Stimulated activated CD8-positive, alpha-beta memory T cell treated with anti-CD3 and anti-CD28 coated beads, Interleukin-7, amount 100 ng/mL, for 4 hours (primary cell): ENCODE results near the gene ERCC6L.

Experiments
- DNase-seq, 2 donors: peaks; one replicate each; pipeline ENCODE4 v3.0.0-alpha.2; 2020; ENCODE audit warnings: low read depth in 2 of 2

Gene ERCC6L, protein sequence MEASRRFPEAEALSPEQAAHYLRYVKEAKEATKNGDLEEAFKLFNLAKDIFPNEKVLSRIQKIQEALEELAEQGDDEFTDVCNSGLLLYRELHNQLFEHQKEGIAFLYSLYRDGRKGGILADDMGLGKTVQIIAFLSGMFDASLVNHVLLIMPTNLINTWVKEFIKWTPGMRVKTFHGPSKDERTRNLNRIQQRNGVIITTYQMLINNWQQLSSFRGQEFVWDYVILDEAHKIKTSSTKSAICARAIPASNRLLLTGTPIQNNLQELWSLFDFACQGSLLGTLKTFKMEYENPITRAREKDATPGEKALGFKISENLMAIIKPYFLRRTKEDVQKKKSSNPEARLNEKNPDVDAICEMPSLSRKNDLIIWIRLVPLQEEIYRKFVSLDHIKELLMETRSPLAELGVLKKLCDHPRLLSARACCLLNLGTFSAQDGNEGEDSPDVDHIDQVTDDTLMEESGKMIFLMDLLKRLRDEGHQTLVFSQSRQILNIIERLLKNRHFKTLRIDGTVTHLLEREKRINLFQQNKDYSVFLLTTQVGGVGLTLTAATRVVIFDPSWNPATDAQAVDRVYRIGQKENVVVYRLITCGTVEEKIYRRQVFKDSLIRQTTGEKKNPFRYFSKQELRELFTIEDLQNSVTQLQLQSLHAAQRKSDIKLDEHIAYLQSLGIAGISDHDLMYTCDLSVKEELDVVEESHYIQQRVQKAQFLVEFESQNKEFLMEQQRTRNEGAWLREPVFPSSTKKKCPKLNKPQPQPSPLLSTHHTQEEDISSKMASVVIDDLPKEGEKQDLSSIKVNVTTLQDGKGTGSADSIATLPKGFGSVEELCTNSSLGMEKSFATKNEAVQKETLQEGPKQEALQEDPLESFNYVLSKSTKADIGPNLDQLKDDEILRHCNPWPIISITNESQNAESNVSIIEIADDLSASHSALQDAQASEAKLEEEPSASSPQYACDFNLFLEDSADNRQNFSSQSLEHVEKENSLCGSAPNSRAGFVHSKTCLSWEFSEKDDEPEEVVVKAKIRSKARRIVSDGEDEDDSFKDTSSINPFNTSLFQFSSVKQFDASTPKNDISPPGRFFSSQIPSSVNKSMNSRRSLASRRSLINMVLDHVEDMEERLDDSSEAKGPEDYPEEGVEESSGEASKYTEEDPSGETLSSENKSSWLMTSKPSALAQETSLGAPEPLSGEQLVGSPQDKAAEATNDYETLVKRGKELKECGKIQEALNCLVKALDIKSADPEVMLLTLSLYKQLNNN

DNA sequence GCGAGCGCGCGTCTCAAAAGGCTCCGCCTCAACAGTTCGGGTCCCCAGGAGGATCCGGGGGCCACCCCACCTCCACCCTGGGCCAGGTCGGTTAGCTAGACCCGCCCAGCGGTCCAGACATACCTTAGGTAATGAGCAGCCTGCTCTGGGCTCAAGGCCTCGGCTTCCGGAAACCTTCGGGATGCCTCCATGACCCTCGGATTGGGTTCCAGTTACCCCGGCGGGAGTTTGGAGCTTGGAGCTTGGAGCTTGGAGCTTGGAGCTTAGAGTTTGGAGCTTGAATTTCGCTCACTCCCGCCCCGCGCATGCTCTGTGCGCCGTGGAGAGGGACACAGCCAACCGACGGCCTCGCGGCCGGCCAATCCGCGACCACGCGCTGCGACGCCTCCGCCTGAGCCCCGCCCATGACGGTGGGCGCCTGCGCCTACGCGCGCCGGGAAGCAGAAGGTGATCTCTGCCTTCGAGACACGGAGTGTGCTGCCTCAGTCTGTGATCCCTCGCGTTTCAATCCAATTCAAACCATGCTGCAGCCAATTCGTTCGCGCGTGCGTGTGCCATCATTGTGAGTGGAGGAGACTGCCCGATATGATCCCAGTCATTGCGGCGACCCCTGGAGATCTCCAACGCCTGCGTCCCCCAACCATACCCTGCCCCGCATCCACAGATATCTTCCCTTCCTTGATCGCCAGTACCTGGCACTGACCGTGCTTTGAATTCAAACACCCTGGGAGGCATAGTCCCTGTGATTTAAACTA, at the start of gene ERCC6L:
Gene ERCC6L (minus strand): TSS at position 307 of the 755 bp plus-strand sequence. CDS start 116 bp downstream, at position 191.
- peak; percentile 65 to 78 for DNase-seq

- DNase-seq: no peak
Observed at GRCh38 chrX:72282302-72282701, 43.5 kb upstream of the ERCC6L start.

GRCh38 chrX:72280321-72280845, 41.6 kb upstream of the ERCC6L start:
- no peak for DNase-seq

- no peak for DNase-seq
Observed at GRCh38 chrX:72276478-72276953, 37.7 kb upstream of the ERCC6L start.

GRCh38 chrX:72274526-72274925, 35.7 kb upstream of the ERCC6L start:
- no peak for DNase-seq

GRCh38 chrX:72273718-72274117, 34.9 kb upstream of the ERCC6L start:
- DNase-seq: no peak

DNA sequence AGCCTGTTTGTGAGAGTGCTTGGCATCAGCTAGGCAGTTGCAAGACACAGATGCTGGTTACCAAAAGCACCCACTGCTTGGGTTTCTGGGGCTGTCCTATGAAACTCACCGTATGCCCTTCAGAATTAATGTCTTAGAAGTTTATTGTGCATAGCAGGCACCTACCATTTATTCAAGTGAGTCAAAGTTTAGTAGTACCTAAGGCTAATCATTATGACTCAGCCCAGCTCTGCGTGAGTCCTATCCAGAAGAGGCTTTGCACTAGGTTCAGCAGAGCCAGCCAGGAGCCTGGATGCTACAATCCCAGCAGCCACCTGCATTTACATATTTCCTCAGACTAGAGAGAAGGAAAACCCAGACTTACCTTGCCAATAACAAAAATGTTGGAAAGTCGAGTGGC, 34.0 kb upstream of the ERCC6L start:
- DNase-seq: no peak

- DNase-seq: no peak
Observed at GRCh38 chrX:72271812-72272211, 33.0 kb upstream of the ERCC6L start.

- no peak for DNase-seq
Observed at GRCh38 chrX:72271091-72271788, 32.4 kb upstream of the ERCC6L start.

GRCh38 chrX:72270316-72270866, 31.6 kb upstream of the ERCC6L start:
- DNase-seq: no peak

- DNase-seq: peak; percentile 13 to 21
Observed at GRCh38 chrX:72269671-72270251, 30.9 kb upstream of the ERCC6L start.

GRCh38 chrX:72268597-72269365, 30.0 kb upstream of the ERCC6L start:
- no peak for DNase-seq

DNA sequence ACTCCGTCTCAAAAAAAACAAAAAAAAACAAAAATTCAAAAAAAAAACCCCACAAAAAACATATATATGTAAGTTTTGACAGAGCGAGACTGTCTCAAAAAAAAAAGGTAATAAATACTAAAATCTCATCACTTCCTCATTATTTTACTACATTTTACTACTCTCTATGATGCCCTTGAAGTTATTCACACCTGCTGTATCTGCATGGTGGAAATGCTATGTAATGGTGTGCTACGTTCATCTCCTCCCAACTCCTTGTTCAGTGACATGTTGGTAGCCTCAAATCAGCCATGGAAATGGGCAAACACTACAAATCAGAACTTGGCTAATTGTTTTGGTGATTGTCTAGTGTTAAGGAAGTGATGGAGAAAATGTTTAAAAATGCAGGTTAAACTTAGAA, 26.4 kb upstream of the ERCC6L start:
- no peak for DNase-seq

DNA sequence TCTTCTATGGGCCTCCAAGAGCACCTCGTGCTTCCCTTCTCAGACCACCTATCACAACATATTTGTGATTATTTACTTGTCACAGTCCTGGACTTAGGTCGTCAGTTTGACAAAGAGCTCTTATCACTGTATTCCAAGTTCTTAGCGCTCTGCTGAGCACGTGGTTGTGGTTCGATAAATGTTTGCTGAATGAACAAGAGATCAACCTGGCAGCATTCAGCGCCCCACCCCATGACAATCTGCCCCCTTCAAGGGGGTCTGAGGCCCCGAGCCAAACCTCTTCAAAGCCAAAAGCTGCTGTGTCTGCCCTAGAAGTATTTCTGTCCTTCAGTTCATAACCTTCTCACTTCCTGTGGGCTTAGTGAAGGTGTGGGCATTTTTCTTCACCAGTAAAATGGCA, 23.2 kb upstream of the ERCC6L start:
- no peak for DNase-seq

DNA sequence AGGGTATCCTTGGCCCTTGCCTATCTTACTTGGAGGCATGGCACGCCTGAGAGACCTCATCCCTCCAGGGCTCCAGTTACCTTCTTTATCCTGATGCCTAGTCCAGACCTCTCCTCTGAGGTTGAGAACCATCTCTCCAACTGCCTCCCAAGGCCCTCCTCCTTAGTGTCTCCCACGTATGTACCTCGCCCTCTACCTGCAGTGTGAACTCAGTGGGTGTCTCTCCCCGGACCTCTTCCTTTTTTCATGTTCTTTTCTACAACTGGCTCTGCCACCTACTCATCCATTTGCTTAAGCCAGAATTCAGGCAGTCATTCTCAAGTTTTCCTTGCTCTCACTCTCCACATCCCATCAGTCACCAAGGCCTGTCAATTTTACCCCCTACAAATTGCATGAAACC, 21.6 kb upstream of the ERCC6L start:
- DNase-seq: no peak

DNA sequence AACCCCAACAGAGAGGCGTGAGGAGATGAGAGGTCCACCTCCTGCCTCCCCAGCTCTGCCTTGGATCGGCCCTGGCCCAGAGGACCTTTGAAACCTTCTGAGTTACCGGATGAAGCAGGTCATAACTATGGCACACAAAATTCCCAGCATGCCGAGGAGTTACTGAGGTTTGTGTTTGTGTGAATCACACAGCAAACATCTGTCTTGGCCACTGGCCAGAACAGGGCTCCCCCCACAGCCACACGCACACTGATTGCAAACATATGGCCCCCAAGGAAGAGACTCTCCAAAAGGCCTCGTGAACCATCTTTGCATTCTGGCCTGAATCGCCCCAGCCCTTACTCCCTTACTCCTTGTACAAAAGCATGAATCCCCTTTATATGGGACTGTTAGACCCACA, 19.3 kb upstream of the ERCC6L start:
- DNase-seq: no peak

DNA sequence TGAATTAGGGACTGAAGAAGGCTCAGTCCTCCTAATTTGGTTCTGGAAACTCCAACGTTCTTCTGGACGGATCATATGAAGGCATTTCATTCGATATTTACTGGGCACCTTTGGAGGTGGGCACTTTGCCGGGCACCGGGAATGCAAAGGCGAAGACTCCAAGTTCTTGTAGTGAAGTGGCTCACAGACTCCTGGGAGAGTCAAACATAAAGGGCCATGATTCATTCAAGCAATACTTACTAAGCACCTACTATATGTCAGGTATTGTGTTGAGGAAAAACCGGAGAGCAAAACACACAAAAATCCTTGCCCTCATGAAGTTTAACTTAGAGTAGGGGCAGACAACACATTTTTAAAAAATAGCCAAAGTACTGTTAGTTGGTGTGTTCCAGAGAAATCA, 17.0 kb upstream of the ERCC6L start:
- DNase-seq: no peak

DNA sequence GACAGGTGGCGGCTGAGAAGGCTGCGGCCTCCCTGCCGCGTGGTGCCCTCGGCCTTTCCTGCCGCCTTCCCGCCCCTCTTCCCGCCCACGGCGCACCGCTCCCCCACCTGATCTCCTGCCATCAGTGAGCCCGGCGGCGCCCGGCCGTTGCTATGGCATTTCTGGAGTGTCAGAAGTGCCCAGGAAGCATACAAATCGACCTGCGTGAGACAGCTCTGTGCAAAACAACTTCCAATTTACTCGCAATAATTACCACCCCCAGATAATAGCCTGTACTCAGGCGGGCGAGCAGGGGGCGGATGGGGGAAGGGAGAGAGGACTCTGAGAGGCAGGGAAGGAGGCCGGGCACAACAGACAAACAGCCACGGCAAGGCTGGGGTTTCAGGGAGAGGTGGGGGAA, 16.6 kb upstream of the ERCC6L start:
- no peak for DNase-seq

- no peak for DNase-seq
Observed at GRCh38 chrX:72254816-72255215, 16.0 kb upstream of the ERCC6L start.
